Measurements from ENCODE around the gene LHX2.
"Not testable (repeated sequence)": the region's sequence is repeated elsewhere in the genome, so short reads cannot be mapped to it uniquely, and the experiment has no call there.

LHX2 gene, protein sequence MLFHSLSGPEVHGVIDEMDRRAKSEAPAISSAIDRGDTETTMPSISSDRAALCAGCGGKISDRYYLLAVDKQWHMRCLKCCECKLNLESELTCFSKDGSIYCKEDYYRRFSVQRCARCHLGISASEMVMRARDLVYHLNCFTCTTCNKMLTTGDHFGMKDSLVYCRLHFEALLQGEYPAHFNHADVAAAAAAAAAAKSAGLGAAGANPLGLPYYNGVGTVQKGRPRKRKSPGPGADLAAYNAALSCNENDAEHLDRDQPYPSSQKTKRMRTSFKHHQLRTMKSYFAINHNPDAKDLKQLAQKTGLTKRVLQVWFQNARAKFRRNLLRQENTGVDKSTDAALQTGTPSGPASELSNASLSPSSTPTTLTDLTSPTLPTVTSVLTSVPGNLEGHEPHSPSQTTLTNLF

DNA sequence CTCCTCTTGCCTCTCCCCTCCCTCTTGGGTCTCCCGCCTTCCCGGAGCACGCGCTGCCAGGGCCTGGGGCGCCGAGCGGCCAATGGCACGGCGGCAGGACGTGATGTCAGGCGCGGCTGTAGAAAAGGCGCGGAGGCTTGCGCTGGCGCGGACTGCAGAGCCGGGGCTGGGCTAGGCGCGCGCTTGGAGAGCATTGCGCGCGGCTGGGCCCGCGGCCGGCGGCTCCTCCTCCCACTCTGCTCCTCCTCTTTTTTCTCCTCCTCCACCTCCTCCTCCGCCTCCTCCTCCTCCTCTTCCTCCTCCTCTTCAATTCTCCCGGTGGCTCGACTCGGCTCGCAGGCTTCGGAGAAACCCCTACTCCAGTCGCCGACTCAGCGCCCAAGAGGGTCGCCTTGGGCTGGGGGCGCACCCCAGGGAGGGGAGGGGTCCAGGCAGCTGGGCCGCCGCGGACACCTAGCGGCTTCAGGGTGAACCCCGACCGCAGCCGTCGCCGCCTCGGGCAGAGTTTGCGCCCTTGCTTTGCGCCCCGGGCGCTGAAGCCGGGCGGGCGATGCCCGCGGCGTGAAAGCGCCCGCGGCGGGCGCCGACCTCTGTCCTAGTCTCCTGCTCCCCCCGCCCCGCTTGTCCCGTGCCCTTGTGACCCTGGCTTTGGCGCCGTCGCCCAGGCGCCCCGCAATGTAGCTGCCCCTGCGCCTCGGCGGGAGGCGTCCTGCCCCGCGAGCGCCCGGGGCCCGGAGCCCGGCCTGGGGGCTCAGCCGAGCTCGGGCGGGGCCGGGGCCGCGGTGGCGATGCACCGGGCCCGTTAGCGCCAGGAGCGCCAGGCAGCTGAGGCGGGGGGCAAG, at the start of gene LHX2:
TSS of gene LHX2 (plus strand) at position 309 of the 842 bp plus-strand sequence. CDS start 581 bp downstream, outside the sequence.
- peak; percentile 25 for DNase-seq (ENCODE audit: low read depth)

- DNase-seq (ENCODE audit: low read depth), result no peak
These were observed 46.8 kb upstream of the LHX2 start for GRCh38 chr9:123964761-123965160.

DNA sequence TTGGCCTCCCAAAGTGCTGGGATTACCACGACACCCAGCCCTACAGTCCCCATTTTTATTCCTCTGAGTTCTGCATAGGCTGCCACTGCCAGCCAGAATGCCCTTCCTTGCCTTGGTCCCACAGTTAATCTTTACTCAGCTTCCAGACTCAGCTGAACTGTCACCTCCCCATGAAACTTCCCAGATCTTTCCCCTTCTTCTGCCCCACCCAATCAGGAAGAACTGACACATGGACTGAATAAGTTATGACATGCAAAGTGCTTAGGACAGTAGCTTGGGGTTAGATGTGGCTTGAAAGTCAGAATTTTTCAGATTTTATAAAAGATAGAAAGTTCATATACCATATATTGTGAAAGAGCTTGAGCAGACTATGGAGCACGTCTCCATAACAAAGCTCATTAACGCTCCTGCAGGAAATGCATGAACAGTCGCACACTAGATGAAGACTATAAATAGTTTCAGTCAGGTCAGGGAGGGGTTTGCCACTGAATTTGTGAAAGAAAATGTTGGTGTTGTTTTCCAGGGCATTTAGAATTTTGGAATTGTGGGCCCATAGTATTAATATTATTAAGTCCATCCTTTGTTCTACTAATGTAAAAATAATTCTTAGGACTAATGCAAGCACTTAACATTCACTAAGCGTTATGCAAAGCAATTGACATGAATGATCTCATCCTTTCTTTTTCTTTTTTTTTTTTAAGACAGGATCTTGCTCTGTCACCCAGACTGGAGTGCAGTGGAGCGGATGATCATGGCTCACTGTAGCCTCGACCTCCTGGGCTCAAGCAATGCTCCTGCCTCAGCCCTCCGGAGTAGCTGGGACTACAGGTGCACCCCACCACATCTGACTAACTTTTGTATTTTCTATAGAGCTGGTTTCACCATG, 45.5 kb upstream of the LHX2 start:
- no peak for DNase-seq (ENCODE audit: low read depth)

- DNase-seq (ENCODE audit: low read depth), result no peak
These were observed 44.2 kb upstream of the LHX2 start for GRCh38 chr9:123967323-123967722.

DNA sequence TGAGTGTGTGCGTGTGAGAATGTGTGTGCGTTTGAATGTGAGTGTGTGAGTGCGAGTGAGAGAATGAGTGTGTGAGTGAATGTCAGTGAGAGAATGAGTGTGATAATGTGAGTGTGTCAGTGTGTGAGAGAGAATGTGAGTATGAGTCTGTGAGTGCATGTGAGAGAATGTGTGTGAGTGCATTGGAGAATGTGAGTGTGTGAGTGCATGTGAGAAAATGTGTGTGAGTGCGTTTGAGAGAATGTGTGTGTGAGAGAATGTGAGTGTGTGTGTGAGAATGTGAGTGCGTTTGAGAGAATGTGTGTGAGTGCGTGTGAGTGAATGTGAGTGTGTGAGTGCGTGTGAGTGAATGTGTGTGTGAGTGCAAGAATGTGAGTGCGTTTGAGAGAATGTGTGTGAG, 39.0 kb upstream of the LHX2 start:
- DNase-seq (ENCODE audit: low read depth), result no peak

DNA sequence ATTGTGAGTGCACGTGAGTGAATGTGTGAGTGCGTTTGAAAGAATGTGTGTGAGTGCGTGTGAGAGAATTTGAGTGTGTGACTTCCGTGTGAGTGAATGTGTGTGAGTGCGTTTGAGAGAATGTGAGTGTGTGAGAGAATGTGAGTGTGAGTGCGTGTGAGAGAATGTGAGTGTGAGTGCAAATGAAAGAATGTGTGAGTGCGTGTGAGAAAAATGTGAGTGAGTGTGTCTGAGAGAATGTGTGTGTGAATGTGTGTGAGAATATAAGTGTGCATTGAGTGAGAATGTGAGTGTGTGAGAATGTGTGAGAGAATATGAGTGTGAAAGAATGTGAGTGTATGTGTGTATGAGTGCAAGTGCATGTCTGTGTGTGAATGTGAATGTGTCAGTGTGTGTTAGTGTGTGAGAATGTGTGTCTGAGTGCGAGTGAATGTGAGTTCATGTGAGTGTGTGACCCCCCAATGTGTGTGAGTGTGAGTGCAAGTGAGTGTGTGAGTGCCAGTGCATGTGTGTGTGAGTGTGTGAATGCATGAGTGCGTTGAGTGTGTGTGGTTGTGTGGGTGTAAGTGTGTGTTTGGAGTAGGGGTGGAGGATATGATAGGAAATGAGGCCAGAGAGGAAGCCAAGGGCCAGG, 37.9 kb upstream of the LHX2 start:
- DNase-seq (ENCODE audit: low read depth), result no peak

GRCh38 chr9:123974471-123974870, 37.1 kb upstream of the LHX2 start:
- DNase-seq (ENCODE audit: low read depth), result no peak

GRCh38 chr9:123975871-123976270, 35.7 kb upstream of the LHX2 start:
- no peak for DNase-seq (ENCODE audit: low read depth)

DNA sequence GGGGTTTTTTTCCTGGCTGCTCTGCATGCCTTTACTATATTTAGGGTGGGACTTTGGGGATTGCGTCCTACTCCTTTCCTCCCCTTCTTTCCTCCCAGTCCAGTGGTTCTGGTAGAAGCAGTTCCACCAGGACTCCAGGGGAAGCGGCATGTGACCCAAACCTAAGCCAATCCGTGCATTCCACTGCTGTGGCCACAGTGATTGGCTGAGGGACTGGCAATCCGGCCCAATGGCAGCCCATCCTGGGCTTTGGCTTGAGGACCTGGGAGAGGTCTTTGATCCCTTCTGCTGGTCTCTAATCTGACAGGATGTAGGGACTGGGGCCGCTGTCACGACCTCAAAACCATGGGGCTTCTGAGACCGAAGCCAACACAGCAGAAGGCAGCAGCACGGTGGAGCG, 35.0 kb upstream of the LHX2 start:
- DNase-seq (ENCODE audit: low read depth), result not testable (repeated sequence)

DNA sequence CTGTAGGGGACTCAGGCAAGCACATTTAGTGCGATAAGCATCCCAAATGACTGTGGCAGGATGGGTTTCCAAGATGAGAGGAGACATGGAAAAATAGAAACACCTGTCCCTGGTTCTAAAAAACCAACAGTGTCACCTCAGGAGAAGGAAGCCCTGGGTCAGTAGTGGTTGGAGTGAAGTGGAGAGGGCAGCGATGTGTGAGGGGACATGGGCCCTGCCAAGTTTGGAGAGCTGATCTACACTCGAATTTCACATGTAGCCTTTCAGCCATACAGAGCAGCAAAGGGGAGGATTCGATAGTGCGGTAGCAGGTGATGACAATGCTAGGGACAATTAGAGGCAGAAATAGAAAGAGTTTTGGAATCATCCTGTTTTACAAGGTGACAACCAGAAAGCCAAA, 32.6 kb upstream of the LHX2 start:
- DNase-seq (ENCODE audit: low read depth), result no peak

DNA sequence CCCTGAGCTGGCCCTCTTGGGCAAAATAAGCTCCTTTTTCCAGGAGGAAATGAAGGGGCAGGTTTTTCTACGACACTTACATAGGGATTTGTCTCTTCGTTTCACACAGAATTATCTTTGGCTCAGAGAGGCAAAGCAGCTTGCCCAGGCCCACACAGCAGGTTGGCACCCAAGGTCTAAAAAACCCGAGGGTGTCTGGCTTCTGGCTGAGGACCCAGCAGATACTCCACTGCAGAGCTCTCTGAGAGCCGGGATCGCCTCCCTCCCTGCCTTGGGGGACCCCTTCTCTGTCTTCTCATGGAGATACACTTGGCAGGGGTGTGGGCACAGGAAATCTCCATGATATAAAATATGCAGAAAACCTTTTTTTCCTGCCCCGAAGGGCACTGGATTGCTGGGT, 29.0 kb upstream of the LHX2 start:
- DNase-seq (ENCODE audit: low read depth), result no peak

DNA sequence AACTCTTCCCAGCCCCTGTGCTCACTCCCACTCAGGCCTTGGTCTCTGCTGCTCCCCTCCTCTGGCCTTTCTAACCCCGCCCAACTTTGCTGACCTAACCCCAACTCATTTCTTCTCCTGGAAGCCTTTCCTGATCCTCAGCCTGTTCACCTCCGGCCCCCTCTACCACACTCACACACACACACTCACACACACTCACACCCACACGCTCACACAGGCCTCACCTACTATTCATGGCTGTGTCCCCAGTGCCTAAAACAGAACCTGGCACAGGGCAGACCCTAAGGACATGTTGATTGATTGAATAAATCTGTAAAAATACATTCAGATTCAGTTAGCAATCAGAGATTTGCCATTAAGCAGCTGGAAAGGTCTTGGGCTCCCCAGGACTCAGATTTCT, 28.5 kb upstream of the LHX2 start:
- DNase-seq (ENCODE audit: low read depth), result no peak

DNA sequence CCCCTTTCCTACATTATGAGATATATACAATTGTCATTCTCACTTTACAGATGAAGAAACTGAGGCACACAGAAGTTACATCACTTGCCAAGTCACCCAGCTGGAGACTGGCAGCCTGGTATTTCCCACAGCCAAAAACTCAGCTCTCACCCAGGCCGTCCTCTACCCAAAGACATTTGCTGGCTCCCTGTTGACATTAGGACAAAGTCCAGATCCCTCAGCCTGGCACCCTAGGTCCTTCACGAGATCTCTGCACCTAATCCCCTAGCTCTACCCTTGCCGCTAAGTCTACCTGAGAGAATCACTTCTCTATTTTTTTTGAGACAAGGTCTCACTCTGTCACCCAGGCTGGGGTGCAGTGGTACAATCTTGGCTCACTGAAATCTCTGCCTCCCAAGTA, 26.8 kb upstream of the LHX2 start:
- no peak for DNase-seq (ENCODE audit: low read depth)

GRCh38 chr9:123985869-123986268, 25.7 kb upstream of the LHX2 start:
- DNase-seq (ENCODE audit: low read depth), result no peak

DNA sequence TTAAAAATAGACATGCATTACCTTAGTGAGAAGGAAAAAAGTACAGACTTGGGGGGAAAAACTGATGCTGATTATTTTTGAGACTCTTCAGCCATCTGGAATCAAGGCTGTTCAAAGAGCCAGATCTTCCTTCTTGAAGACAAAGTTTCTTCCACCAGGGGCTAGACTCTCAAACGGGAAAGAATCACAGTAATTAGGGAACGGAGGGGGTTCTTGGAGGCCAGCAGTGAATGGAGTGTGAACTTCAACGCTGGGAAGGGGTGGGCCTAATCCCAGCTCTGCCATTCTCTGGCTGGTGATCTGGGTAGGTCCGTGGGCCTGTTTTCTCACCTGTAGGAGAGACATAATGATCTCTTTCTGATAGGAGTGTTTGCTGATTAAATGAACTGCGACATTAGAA, 21.1 kb upstream of the LHX2 start:
- DNase-seq (ENCODE audit: low read depth), result no peak

GRCh38 chr9:123992679-123993078, 18.9 kb upstream of the LHX2 start:
- not testable (repeated sequence) for DNase-seq (ENCODE audit: low read depth)

DNA sequence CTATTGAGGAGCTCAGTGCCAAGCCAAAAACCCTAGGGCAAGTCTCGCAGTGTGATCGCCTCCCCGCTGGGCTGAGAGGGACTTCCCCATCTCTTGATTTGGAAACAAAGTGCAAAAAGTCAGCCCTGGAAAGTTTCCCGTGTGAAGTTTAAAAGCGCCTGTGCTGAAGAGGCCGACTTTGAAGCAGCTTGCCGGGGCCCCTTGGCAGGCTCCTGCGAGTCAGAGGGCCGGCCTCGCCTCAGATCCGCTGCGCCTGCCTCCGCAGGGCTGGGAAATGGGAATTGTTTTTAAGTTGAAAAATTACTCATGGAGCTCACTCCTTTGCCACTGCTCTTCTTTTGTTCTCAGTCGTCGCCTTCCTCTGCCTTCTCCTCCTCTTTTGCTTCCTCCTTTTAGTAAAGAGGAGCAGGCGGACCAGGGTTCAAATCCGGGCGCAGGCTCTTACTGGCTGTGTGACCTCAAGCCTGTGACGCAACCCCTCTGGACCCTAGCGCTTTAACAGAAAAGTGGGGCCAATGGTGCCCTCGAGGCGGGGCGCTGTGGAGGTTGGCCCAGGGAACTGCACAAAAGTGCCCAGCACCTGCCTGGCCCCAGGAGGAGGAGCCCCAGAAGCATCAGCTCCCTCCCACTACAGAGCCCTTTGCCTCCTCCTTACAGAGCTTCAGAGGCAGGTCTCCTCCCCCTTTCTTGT, 14.7 kb upstream of the LHX2 start:
- DNase-seq (ENCODE audit: low read depth), result peak; percentile 35

- peak; percentile 25 for DNase-seq (ENCODE audit: low read depth)
These were observed 13.8 kb upstream of the LHX2 start for GRCh38 chr9:123997665-123998277.

DNA sequence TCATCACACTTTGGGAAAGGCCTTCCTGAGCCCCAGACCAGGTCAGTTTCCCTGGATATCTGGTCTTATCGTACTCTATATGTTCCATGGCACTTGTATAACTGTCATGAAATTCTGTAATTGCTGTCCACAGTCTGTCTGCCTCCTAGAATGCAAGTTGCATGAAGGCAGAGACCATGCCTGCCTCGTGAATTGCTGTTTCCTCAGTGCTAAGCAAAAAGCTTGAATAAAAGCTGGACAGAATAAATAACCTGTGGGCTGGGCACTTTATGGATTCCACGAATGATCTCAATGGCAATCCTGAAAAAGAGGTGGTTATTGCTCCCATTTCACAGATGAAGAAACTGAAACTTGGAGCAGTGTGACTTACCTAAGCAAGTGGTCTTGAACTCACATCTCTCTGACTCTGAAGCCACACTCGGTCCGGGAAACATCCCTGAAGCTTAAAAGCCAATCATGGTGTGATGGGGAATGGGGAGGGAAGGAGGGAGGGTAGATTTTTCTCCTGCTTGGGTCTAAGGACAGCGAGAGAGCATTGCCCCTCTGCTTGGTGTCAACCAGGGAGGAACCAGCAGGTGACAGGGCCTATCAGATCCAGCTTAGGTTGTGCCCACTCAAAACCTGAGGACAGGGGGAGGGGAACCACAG, 13.2 kb upstream of the LHX2 start:
- DNase-seq (ENCODE audit: low read depth), result no peak

DNA sequence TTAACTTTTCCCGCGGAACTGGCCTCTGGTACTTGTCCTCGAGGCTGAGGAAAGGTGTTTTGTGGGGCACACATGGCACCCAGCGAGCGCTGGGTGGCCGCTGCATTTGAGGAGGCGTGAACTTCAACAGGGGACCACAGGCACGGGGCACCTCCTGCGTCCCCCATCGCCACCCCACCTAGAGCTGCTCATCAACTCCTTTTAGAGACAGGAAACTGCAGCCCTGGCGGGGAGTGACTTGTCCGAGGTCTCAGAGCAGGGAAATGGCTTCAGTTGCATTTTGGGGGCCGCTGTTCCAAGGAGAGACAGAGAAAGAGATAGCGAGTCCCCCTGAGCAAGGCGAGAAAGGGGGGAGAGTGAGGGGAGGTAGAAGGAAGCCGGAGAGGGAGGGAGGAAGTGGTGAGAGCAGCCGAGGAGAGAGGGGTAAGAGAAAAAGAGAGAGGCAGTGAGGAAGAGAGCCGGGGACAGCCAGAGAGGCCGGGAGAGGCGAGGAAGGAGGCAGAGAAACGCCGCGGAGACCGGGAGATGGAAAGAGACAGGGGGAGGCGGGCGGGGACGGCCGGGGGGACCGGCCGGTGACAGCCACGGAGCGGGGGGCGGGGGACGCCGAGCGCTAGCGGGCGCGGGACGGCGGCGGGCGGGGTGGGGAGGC, 12.5 kb upstream of the LHX2 start:
- no peak for DNase-seq (ENCODE audit: low read depth)
